KMS-11 (cell line): ENCODE measurements around the gene ZNF8.
A peak's percentile ranks its signal among the peaks of the same experiment; 100 is the strongest.

Experiments
- H2AFZ ChIP-seq: fragments of 200-600 bp; sonication (generic); 2 replicates; pipeline ENCODE4 v1.6.1; 2016; ENCODE audit warnings: antibody characterized with exemption, mixed run types, low read depth
- H3K27ac ChIP-seq: fragments of 200-600 bp; sonication (generic); 2 replicates; pipeline ENCODE4 v1.6.1; 2016; ENCODE audit warnings: mild to moderate bottlenecking, mixed run types
- H3K27me3 ChIP-seq: fragments of 200-600 bp; sonication (generic); 2 replicates; pipeline ENCODE4 v1.6.1; 2017; ENCODE audit warnings: mild to moderate bottlenecking, low read depth, mixed run types, moderate library complexity; ENCODE audit not compliant: insufficient read depth
- H3K36me3 ChIP-seq: fragments of 200-600 bp; sonication (generic); 2 replicates; pipeline ENCODE4 v1.6.1; 2017; ENCODE audit warnings: mild to moderate bottlenecking, mixed run types; ENCODE audit not compliant: insufficient read depth
- H3K4me1 ChIP-seq: fragments of 200-600 bp; sonication (generic); 2 replicates; pipeline ENCODE4 v1.6.1; 2016; ENCODE audit warnings: mild to moderate bottlenecking, low read depth, mixed run types; ENCODE audit not compliant: poor library complexity, severe bottlenecking
- H3K4me2 ChIP-seq: fragments of 200-600 bp; sonication (generic); 2 replicates; pipeline ENCODE4 v1.7.0; 2016; ENCODE audit warnings: mild to moderate bottlenecking, mixed run types
- H3K4me3 ChIP-seq: fragments of 200-600 bp; sonication (generic); IDR thresholded peaks from 2 replicates; pipeline ENCODE4 v1.6.1; 2017; ENCODE audit warnings: low read depth, low read length, mixed read lengths; ENCODE audit not compliant: insufficient read depth
- H3K79me2 ChIP-seq: fragments of 200-600 bp; sonication (generic); 2 replicates; pipeline ENCODE4 v1.6.1; 2016; ENCODE audit warnings: low read depth, mixed run types; ENCODE audit not compliant: insufficient read depth
- H3K9ac ChIP-seq: fragments of 200-600 bp; sonication (generic); 2 replicates; pipeline ENCODE4 v1.6.1; 2016; ENCODE audit warnings: mild to moderate bottlenecking, mixed run types
- H4K20me1 ChIP-seq: fragments of 200-600 bp; sonication (generic); 2 replicates; pipeline ENCODE4 v1.6.1; 2016; ENCODE audit warnings: mild to moderate bottlenecking, mixed run types; ENCODE audit not compliant: insufficient read depth
- TF ChIP-seq, protein P1 (sequence below): fragments of 200-600 bp; sonication (generic); conservative IDR thresholded peaks from 2 replicates; pipeline ENCODE4 v1.6.1; 2017; ENCODE audit warnings: low read depth, mild to moderate bottlenecking, antibody characterized with exemption, low read length, moderate library complexity, mixed read lengths

The ZNF8 gene

DNA sequence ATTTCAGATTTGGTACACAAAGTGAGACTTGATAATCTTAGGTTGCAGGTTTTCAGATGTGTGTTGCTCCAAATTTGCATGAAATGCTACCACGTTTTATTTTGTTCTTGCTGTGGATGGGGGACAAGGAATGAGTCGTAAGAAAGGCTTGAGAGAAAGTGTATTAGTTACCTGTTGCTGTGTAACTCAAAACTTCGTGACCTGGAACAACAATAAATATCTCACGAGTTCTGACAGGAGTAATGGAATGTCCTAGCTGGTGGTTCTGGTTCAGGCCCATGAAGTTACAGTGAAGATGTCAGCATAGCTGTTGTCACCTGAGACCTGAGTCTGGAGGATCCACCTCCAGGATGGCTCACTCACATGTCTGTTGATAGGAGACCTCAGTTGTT is 1.2 kb downstream of the ZNF8 start:
- H3K9ac ChIP-seq, result no peak overlapping the region
- H2AFZ ChIP-seq, result no peak overlapping the region
- no peaks in the 10 kb centered on the region for H4K20me1 ChIP-seq
- TF ChIP-seq, protein P1, sequence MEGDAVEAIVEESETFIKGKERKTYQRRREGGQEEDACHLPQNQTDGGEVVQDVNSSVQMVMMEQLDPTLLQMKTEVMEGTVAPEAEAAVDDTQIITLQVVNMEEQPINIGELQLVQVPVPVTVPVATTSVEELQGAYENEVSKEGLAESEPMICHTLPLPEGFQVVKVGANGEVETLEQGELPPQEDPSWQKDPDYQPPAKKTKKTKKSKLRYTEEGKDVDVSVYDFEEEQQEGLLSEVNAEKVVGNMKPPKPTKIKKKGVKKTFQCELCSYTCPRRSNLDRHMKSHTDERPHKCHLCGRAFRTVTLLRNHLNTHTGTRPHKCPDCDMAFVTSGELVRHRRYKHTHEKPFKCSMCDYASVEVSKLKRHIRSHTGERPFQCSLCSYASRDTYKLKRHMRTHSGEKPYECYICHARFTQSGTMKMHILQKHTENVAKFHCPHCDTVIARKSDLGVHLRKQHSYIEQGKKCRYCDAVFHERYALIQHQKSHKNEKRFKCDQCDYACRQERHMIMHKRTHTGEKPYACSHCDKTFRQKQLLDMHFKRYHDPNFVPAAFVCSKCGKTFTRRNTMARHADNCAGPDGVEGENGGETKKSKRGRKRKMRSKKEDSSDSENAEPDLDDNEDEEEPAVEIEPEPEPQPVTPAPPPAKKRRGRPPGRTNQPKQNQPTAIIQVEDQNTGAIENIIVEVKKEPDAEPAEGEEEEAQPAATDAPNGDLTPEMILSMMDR, result no peak
- peaks cover 6% of the 10 kb centered on the region for H3K4me1 ChIP-seq
- H3K4me3 ChIP-seq, result no peak overlapping the region
- H3K27ac ChIP-seq, result no peak overlapping the region
- H3K36me3 ChIP-seq, result no peaks in the 10 kb centered on the region
- H3K4me2 ChIP-seq, result peak overlapping the region; percentile 84; the same call in 1 of the 2 replicates
- H3K79me2 ChIP-seq, result peaks cover 15% of the 10 kb centered on the region
- H3K27me3 ChIP-seq, result no peaks in the 10 kb centered on the region

DNA sequence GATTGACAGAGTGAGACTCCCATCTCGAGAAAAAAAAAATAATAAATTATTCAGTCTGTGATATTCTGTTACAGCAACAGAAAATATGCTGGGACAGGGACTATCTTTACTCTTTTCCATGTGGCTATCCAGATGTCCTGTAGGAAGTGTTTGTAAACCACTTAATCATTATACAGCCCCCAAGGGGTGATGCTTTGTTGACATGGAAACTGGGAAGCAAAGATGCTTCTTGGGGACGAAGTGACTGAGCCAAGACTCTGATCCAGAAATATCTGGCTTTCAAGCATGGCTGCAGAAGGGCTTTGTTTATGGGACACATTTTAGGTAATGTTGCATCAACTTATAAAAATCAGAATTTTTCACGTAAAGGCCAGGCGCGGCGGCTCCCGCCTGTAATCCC is 5.4 kb downstream of the ZNF8 start:
- H3K79me2 ChIP-seq, result peaks cover 13% of the 10 kb centered on the region
- H4K20me1 ChIP-seq, result no peaks in the 10 kb centered on the region
- H3K9ac ChIP-seq, result no peak overlapping the region
- TF ChIP-seq, protein P1, result no peak
- no peak overlapping the region for H3K4me2 ChIP-seq
- no peaks in the 10 kb centered on the region for H3K27me3 ChIP-seq
- H3K4me1 ChIP-seq, result peaks cover 6% of the 10 kb centered on the region
- H3K27ac ChIP-seq, result no peak overlapping the region
- H3K4me3 ChIP-seq, result no peak overlapping the region
- H2AFZ ChIP-seq, result no peak overlapping the region
- peaks cover 11% of the 10 kb centered on the region; the same call in 1 of the 2 replicates for H3K36me3 ChIP-seq

DNA sequence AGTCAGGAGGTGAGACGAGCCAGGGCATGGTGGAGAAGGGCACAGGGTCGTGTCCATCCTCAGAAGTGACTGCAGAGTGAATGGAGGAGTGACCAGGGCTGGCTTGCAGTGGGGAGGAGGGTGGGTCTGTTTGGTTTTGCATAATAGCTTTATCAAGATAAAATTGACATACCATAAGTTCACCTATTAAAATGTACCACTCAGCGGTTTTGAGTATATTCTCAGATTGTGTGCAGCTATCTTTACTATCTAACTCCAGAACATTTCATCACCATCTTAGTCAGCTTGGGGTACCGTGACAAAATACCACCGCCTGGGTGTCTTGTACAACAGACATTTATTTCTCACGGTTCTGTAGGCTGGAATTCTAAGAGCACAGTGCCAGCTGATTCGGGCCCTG is 13.2 kb downstream of the ZNF8 start:
- TF ChIP-seq, protein P1, result no peak
- H3K4me1 ChIP-seq, result no peaks in the 10 kb centered on the region
- no peak overlapping the region for H3K4me2 ChIP-seq
- H3K79me2 ChIP-seq, result no peaks in the 10 kb centered on the region
- H3K27me3 ChIP-seq, result no peaks in the 10 kb centered on the region
- H2AFZ ChIP-seq, result no peak overlapping the region
- no peak overlapping the region for H3K4me3 ChIP-seq
- H3K9ac ChIP-seq, result no peak overlapping the region
- H4K20me1 ChIP-seq, result no peaks in the 10 kb centered on the region
- no peak overlapping the region for H3K27ac ChIP-seq
- no peaks in the 10 kb centered on the region; the same call in 1 of the 2 replicates for H3K36me3 ChIP-seq

DNA sequence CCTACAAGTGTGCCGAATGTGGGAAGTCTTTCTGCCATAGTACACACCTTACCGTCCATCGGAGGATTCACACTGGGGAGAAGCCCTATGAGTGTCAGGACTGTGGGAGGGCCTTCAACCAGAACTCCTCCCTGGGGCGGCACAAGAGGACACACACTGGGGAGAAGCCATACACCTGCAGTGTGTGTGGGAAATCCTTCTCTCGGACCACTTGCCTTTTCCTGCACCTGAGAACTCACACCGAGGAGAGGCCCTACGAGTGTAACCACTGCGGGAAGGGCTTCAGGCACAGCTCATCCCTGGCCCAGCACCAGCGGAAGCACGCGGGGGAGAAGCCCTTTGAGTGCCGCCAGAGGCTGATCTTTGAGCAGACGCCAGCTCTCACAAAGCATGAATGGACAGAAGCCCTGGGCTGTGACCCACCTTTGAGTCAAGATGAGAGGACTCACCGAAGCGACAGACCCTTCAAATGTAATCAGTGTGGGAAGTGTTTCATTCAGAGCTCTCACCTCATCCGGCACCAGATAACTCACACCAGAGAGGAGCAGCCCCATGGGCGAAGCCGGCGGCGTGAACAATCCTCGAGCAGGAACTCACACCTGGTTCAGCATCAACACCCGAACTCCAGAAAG is 16.1 kb downstream of the ZNF8 start:
- H3K4me2 ChIP-seq, result no peak overlapping the region
- H3K4me3 ChIP-seq, result no peak overlapping the region
- H3K79me2 ChIP-seq, result no peaks in the 10 kb centered on the region
- H3K9ac ChIP-seq, result no peak overlapping the region
- TF ChIP-seq, protein P1, result no peak
- no peaks in the 10 kb centered on the region for H4K20me1 ChIP-seq
- H3K27me3 ChIP-seq, result no peaks in the 10 kb centered on the region
- H2AFZ ChIP-seq, result no peak overlapping the region
- no peak overlapping the region for H3K27ac ChIP-seq
- H3K36me3 ChIP-seq, result no peaks in the 10 kb centered on the region
- H3K4me1 ChIP-seq, result no peaks in the 10 kb centered on the region
